CD4-positive, alpha-beta T cell treated with Interleukin-6 at 100 ng/mL for 8 hours (primary cell): ENCODE measurements around the gene FAM210B.
A peak's percentile ranks its signal among the peaks of the same experiment; 100 is the strongest.
"Not testable (repeated sequence)": the region's sequence is repeated elsewhere in the genome, so short reads cannot be mapped to it uniquely, and the experiment has no call there.

Experiments used
- DNase-seq: peaks from one replicate; pipeline ENCODE4 v3.0.0-alpha.2; 2020; ENCODE audit warnings: mixed read lengths, low spot score

FAM210B gene

DNA sequence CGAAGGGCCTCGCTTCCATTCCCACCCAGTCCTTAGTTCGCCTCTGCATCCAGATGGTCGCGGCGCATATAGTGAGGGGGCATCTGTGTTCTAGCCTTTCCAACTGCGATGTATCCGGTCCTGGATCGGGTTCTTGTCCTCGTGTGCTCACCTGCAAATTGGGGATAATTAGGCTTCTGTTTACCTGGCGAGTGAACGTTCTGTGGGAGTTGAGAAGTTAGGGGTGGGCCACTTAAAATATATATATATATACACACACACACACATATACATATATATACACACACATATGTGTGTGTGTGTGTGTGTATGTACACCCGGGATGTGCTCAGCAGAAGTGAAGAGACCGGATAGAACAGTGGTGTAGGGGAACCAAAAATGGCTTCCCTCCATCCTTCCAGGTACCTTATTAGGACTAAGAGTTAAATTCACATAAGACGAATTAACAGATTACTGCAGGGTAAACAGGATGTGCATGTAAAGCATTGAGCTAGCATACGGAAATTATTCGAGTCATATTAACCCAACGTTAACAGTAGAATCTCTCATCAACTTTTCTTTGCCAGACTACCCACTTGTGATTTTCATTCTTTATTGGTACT is 34.2 kb downstream of the FAM210B start:
- DNase-seq, result peak; percentile 23

DNA sequence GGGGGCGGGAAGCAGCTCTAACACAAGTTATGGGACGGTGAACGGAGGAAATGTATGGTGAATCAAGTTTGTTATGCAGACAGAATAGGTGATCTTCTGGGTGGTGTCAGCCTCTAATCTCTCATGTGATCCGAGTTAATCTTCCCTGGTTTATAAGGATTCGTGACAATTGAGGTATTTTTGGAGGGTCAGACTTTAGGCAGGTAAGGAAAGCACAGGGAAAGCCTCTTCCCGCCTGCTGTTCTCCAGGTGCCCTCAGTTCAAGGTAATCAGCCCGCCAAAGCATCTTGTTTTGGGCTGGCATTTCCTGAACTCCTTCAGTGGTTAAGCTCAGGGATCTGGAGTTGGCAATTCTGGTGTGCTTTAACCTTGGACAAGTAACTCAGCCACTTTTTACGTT is 34.9 kb downstream of the FAM210B start:
- DNase-seq, result no peak

- no peak for DNase-seq
These were observed 36.4 kb downstream of the FAM210B start for GRCh38 chr20:56395166-56395565.

GRCh38 chr20:56400001-56400640 is 41.3 kb downstream of the FAM210B start:
- DNase-seq, result peak; percentile 69

- no peak for DNase-seq
These were observed 44.7 kb downstream of the FAM210B start for GRCh38 chr20:56403465-56403864.

DNA sequence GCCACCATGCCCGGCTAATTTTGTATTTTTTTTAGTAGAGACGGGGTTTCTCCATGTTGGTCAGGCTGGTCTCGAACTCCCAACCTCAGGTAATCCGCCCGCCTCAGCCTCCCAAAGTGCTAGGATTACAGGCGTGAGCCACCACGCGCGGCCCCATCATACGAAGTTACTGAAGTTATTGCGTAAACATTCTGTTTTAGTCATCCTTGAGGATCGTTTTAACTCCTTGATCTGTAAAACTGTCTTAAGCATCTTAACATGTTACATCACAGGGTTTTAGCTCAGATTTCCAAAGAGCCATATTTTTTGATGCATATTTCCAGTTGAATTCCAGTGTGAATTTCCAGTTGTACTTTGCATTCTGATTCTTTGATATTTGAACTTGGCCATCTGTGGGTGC is 46.6 kb downstream of the FAM210B start:
- not testable (repeated sequence) for DNase-seq

DNA sequence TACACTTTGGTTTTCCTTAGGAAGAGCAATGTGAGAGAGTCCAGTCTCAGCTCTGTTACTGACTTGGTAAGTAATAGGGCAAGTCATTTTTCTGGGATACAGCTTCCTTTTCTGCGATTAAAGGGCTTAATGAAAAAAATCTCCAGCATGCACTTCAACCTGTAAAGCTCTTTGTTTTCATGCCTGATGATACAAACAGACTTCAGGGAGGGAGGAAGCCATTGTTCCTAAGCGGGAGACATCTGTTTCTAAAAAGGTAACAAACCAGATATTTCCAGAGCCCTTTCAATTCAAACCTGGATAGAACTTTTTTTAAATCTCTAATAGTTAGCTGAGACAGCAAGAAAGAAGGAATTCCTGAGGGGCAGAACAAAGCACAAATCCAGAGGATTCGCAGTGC is 48.1 kb downstream of the FAM210B start:
- DNase-seq, result no peak

GRCh38 chr20:56409521-56409920 is 50.7 kb downstream of the FAM210B start:
- no peak for DNase-seq

DNA sequence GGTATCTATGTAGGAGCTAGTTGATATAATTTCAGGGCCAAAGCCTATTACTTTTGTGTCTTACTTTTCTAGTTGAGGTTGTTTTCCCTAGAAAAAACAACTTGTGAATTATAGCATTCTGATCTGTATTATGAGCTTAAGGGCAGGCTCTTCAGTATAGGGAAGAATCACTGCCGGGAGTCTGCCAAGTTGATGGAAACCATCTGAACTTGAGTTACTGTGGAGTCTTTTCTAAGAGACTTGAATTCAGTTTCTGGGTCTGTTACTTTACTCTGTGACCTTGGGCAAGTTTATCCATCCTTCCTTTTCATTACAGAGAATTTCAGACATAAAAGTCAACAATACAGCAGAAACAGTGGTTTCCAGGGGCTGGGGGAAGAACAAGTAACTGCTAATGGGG is 51.2 kb downstream of the FAM210B start:
- DNase-seq, result no peak

GRCh38 chr20:56411287-56411686 is 52.5 kb downstream of the FAM210B start:
- DNase-seq, result not testable (repeated sequence)

DNA sequence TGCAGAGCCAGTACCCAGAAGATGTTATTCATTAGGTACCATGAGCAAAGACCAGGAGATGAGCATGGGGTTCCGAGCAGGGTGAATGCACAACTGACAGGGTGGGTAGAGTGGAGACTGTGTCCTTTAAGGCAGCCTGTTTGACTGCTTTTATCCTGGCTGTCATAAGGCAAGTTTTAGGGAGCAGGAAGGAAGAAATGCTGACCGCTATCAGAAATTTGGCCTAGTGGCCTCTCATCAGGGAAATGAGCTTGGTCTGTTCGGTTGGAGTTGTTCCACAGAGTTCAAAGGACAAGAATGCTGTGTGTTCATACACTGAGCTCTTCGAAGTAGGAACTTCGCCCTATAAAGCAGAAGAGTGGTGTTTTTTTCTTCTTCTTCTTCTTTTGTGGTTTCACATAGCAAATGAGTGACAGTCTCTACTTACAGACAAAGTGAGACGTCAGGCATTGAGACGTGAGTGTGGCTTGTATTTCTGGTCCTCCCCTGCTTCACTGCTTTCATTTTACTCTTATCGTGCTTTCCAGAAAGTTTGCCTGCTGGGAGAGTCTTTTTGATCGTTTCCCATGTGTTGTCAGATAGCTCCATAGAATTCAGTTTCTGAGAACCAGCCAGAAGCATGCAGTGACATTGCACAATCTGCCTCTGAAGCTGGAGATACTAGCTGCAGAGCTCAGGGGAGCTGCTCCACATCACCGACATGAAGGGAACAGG is 53.1 kb downstream of the FAM210B start, which contains the start of gene CASS4:
CASS4 (plus strand) TSS at position 502 of the 714 bp plus-strand sequence; CDS start at position 701, 199 bp downstream.
- peak; percentile 54 for DNase-seq

DNA sequence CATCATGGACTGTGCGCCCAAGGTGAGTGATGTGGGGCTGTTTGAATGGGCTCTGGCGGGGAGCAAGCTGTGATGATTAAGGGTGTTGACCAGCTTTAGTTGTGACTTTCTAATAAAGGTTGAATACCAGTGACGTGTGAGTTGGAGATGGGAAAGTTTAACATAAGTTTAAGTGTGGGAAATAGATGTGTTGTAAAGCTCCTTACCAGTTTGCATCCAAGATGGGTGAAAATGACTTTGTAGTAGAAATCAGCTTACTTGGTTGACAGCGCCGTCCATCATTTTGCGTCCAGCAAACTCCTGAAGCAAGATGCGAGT is 53.7 kb downstream of the FAM210B start:
- DNase-seq, result no peak

- no peak for DNase-seq
These were observed 54.2 kb downstream of the FAM210B start for GRCh38 chr20:56412949-56413348.

DNA sequence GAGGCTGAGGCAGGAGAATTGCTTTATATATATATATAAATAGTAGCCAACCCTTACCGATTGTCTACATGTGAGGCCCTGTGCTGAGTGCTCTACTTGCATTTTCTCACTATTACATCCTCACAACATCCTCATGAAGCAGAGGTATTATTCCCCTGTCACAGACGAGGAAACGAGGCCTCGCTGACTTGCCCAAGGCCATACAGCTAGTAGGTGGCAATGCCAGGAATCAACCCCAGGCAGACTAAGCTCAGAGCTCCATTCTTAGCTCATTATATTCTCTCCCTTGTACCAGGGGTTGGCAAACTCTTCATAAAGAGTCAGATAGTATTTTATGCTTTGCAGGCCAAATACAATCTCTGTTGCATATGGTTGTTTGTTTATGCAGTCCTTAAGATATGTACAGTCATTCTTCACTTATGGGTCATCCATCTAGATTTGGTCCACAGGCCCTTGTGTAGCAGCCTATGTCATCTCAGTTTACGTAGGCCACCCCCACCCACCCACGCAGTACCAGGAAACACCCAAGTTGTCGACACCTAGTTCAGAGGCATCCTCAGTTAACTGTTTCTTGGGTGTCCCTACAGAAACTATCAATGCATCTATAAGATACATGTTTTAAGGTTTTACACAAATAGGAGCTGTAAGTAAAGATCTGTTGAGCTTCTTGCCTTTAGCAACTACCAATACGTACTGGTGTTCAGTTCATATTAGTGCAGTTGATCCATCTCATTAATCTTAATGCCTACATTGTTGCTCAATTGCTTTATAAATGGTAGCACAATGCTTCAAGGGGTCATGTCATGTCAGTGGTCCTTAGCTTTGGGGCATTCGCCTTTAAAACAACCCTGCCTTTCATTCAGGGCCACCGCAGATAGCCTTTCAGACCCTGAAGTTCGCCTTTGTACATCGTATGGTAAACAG is 56.3 kb downstream of the FAM210B start:
- DNase-seq, result peak; percentile 50

DNA sequence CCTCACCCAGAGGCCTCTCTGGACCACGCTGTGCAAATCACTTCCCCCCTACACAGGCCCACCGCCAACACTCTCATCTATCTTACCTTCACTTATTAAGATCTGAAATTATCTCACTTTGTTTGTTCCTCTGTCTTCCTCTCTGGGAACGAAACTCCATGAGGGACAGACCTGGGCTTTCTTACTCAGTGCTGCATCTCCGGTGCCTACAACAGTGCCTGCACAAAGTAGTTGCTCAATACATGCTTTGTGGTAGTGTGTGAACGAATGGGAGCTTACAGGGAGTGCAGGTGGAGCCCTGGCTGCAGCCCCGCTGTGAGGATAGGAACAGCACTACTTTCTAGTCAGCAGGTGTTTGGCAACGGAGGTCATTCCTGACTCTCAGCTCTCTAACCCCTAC is 58.6 kb downstream of the FAM210B start:
- no peak for DNase-seq

DNA sequence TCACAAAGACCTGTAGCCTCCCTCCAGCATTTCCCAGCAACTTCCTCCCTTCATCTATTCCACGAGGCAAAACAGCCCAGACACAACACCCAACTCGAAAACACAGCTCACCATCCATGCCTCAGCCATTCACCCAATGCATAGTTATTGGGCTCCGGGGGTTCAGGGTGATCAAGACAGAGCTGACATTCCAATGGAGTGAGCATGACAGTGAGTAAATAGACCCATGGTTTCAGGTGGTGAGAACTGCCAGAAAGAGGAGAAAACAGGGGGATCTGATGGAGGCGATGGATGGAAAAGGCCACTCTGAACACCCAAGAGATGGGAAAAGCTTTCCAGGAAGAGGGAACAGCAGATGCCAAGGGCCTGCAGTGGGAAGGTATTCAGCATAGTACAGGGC is 59.1 kb downstream of the FAM210B start:
- no peak for DNase-seq
